ENCODE measurements around the gene LLGL2. TPM values are rescaled to one million over a fixed set of nuclear protein-coding genes. Genes with fewer than 3 reads are reported as not detected.
"Not testable (repeated sequence)": the region's sequence is repeated elsewhere in the genome, so short reads cannot be mapped to it uniquely, and the experiment has no call there.

LLGL2 gene
- total RNA-seq: 10 to 100 TPM; 10.6 to 13.1 TPM

- ChIA-PET POLR2A (interaction anchor here (0.5 to 1.5 kb wide), 8 partner anchors 8 to 1319 kb away, joined by 3 to 10 read pairs (median 4); partner anchors contain the start of genes MRPS7, NUP85, TMEM94 and TSEN54), CTCF (interaction anchor here (0.6 to 3.5 kb wide), 4 partner anchors 8 to 200 kb away, joined by 3 to 23 read pairs (median 4); partner anchors contain the start of gene TSEN54)
These were observed at the start of gene LLGL2 for GRCh38 chr17:75524970-75525805. Gene LLGL2 (plus strand): TSS chr17:75525697. CDS start chr17:75543427, 17,730 bp downstream.

GRCh38 chr17:75475851-75476250, 49.6 kb upstream of the LLGL2 start:
- CTCF ChIA-PET: no interaction called here
- POLR2A ChIA-PET: no interaction called here

GRCh38 chr17:75476271-75476671, 49.2 kb upstream of the LLGL2 start:
- POLR2A ChIA-PET: no interaction called here
- CTCF ChIA-PET: no interaction called here

GRCh38 chr17:75476752-75477489, 48.6 kb upstream of the LLGL2 start:
- ChIA-PET CTCF (no interaction called here), POLR2A (no interaction called here)

GRCh38 chr17:75477490-75477862, 48.0 kb upstream of the LLGL2 start:
- CTCF ChIA-PET, POLR2A ChIA-PET: not testable (repeated sequence)

GRCh38 chr17:75478508-75478907, 47.0 kb upstream of the LLGL2 start:
- POLR2A ChIA-PET: no interaction called here

DNA sequence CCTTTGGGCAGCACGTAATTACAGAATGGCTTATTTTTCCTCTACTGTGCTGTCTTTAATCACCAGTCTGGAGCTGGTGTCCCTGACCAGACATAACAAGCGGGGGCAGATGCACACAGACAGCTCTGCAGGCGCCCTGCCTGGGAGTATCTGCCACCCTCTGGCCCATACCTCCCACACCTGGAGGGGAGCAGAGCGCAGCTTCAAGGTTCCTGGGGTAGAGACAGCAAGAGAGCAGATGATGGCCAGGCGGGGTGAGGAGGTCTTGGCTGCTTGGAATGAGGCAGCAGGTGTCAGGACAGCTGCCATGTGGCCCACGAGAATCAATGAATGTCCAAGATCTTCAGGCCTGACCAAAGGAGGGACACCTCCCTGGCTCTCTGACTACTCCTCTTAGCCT, 45.2 kb upstream of the LLGL2 start:
- CTCF ChIA-PET: interaction anchor here (0.7 to 1.1 kb wide), 2 partner anchors 121 to 143 kb away, joined by 3 to 4 read pairs; no protein-coding TSS in a partner anchor

More at GRCh38 chr17:75478508-75478907, 47.0 kb upstream of the LLGL2 start:
- CTCF ChIA-PET: no interaction called here

GRCh38 chr17:75481194-75482068, 44.1 kb upstream of the LLGL2 start:
- ChIA-PET CTCF (interaction anchor here (1.1 kb wide), 1 partner anchor 144 kb away, joined by 4 read pairs; no protein-coding TSS in a partner anchor), POLR2A (interaction anchor here (0.6 kb wide), 1 partner anchor 203 kb away, joined by 3 read pairs; no protein-coding TSS in a partner anchor)

More for the DNA sequence above, 45.2 kb upstream of the LLGL2 start:
- POLR2A ChIA-PET: no interaction called here

DNA sequence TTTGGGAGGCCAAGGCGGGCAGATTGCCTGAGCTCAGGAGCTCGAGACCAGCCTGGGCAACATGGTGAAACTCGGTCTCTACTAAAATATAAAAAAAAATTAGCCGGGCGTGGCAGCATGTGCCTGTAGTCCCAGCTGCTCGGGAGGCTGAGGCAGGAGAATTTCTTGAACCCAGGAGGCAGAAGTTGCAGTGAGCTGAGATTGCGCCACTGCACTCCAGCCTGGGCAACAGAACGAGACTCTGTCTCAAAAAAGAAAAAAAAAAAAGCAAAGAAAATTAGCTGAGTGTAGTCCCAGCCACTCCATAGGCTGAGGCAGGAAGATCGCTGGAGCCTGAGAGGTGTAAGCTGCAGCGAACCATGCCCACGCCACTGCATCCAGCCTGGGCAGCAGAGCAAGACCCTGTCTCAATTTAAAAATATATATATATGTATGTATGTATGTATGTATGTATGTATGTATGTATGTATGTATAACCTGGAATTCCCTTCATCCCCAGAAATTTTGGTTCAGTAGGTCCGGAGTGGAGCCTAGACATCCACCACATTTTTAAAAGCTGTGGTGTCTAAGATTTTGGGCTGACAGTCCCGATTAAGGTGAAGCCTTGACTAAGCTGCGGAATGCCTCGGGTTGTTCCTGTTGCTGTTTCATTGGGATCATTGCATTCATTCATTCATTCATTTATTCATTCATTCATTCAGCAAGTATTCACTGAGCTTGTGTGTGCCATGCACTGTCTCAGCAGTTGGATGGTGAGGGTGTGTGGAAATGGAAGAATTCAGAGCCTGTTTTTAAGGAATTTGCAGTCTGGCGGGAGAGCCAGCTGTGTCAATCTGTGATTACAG, 43.2 kb upstream of the LLGL2 start:
- CTCF ChIA-PET: interaction anchor here (0.9 to 1.6 kb wide), 2 partner anchors 10 to 23 kb away, joined by 3 read pairs; no protein-coding TSS in a partner anchor

GRCh38 chr17:75485688-75486087, 39.8 kb upstream of the LLGL2 start:
- ChIA-PET CTCF (no interaction called here), POLR2A (no interaction called here)

More for the DNA sequence above, 43.2 kb upstream of the LLGL2 start:
- POLR2A ChIA-PET: interaction anchor here (0.6 kb wide), 1 partner anchor 204 kb away, joined by 3 read pairs; no protein-coding TSS in a partner anchor

DNA sequence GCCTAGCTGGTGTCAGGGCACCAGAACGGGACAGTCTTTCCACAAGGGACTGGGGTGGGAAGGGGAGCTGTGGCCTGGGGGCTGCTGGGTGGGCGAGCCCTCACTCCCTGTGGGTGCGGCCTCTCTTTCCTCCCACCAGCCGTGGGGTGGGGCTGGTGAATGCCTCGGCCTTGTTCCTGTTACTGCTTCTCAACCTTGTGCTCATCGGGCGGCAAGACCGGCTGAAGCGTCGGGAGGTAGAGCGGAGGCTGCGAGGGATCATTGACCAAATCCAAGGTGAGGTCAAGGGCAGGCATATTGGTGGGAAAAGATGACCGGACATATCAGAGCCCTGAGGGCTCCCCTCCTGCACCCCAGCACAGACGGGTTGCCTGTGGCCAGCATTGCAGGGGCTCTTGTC, 39.3 kb upstream of the LLGL2 start:
- ChIA-PET CTCF (interaction anchor here (1.0 kb wide), 1 partner anchor 264 kb away, joined by 3 read pairs; no protein-coding TSS in a partner anchor), POLR2A (no interaction called here)

GRCh38 chr17:75486951-75487350, 38.5 kb upstream of the LLGL2 start:
- POLR2A ChIA-PET: interaction anchor here (1.2 kb wide), 1 partner anchor 31 kb away, joined by 5 read pairs; the partner anchor contains the start of gene TMEM94
- CTCF ChIA-PET: interaction anchor here (1.0 to 1.4 kb wide), 2 partner anchors 59 to 263 kb away, joined by 3 read pairs; no protein-coding TSS in a partner anchor

GRCh38 chr17:75487351-75488070, 38.0 kb upstream of the LLGL2 start:
- CTCF ChIA-PET: interaction anchor here (1.0 to 1.4 kb wide), 3 partner anchors 32 to 262 kb away, joined by 3 read pairs; partner anchors contain the start of gene TMEM94
- POLR2A ChIA-PET: interaction anchor here (1.2 kb wide), 1 partner anchor 31 kb away, joined by 5 read pairs; the partner anchor contains the start of gene TMEM94

DNA sequence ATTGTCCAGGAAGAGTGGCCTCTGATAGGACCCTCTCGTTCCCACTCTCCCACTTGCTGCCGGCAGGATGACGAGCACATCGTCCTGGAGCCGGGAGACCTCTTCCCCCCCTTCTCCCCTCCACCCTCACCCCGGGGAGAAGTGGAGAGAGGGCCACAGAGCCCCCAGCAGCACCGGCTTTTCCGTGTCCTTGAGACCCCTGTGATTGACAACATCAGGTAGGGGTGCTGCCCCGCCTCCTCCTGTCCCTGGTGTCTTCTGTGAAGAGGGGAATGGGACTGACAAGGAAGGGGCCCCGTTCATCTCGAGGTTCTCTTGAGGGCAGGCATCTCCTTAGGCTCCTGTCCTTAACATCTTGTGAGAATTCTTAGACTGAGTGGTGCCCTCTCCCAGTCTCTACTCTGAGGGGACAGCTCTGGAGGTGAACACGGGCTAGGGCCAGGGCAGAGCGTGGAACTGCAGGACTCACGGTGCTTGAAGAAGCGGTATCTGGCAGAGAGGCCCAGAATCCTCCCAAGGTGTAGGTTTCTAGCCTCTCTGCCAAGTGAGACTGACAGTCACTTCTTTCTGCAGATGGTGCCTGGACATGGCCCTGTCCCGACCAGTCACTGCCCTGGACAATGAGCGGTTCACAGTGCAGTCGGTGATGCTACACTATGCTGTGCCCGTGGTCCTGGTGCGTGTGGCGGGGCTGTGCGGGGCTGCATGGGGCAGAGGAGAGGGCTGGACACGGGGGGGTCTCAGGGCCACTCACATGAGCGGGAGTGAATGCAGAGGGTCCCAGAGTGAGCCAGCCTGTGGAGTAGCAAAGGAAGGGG, 36.6 kb upstream of the LLGL2 start:
- ChIA-PET POLR2A (no interaction called here), CTCF (no interaction called here)

DNA sequence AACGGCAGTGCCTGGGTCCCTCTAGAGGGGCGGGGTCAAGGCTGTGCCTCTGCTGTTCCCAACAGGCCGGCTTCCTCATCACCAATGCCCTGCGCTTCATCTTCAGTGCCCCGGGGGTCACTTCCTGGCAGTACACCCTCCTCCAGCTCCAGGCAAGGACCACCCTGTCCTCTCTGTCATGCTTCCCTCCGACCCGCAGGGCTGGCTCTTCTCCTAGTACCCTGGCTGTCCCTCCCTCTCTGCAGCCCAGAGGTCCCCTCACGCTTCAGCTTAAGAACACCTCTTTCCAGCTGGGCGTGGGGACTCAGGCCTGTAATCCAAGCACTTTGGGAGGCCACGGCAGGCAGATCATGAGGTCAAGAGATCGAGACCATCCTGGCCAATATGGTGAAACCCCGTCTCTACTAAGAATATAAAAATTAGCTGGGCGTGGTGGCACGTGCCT, 36.0 kb upstream of the LLGL2 start:
- CTCF ChIA-PET: interaction anchor here (1.1 kb wide), 1 partner anchor 9 kb away, joined by 4 read pairs; no protein-coding TSS in a partner anchor
- POLR2A ChIA-PET: no interaction called here

DNA sequence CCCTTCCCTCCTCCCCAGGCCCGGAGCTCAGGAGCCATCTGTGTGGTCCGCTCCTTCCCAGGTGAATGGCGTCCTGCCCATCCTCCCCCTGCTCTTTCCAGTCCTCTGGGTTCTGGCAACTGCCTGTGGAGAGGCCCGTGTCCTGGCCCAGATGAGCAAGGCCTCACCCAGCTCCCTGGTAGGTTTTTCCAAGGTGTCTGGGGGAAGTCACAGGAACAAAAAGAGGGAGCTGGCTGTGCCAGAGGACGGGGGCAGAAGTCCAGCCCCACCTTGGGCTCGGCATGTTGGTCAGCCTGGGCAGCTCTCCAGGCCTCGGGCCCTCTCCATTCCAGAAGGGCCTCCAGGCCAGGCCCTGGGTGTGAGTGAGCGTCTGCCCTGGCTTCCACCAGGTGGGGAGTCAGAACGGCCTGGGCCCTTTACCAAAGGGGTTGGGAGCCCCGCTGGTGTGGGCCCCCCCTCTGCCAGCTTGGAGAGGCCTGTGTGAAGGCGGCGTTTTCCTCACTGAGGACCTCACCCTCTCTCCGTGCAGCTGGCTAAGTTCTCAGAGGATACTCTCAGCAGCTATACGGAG, 35.2 kb upstream of the LLGL2 start:
- ChIA-PET CTCF (interaction anchor here (0.9 to 1.1 kb wide), 2 partner anchors 9 to 142 kb away, joined by 4 read pairs; no protein-coding TSS in a partner anchor), POLR2A (no interaction called here)

Data from activated CD8-positive, alpha-beta memory T cell treated with anti-CD3 and anti-CD28 coated beads for 36 hours (primary cell).